GM12891 (cell line): Measurements from ENCODE around the gene PLK5.

Experiments used
- POLR2A ChIP-seq: IDR thresholded peaks from 2 replicates; pipeline ENCODE4 v1.6.1; 2011; ENCODE audit warnings: low read depth, low read length, control low read depth
- TAF1 ChIP-seq: IDR thresholded peaks from 2 replicates; pipeline ENCODE4 v1.6.1; 2011; ENCODE audit warnings: low read depth, low read length, control low read depth

GRCh38 chr19:1491114-1491848 is 32.6 kb upstream of the PLK5 start, which contains the start of gene REEP6:
- TF ChIP-seq POLR2A (no peak), TAF1 (no peak)
